ENCODE data around the gene GPR155. TPM values are rescaled to one million over a fixed set of nuclear protein-coding genes. Genes with fewer than 3 reads are reported as not detected.

The GPR155 gene
- total and polyA plus RNA-seq, 2 of the 4 experiments (the other 2 are of a cell fraction): 2.3 to 3.4 TPM

DNA sequence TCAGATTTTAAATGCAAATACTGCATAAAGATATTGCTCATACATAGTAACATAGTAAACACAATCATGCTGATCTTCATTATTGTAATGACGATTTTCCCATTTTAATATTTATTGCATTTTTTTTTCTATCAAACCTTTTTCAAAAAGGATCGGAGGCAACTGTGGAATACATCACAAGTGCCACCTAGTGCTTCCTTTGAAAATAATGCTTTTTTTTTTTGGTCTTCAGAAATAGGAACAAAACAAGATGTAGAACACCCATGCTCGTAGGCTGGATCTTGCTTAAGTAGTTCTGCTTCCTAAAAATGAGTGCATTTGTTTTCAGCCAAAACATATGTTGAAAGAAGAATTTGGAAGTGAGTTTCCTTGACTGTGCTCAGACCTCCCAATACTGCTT is 35.7 kb upstream of the GPR155 start:
- no peaks in the 10 kb centered on the region for H4K20me1 ChIP-seq (ENCODE audit: insufficient read depth, low read length)
- 20% methylated on average over 1 of the region's 3 CpGs; no CpG with 5 or more reads in 1 of the 2 experiments for WGBS, 2 experiments (ENCODE audit: extremely low coverage in 2 of 2, insufficient read length in 1 of 2)

More for the DNA sequence above, 35.7 kb upstream of the GPR155 start:
- POLR2A ChIA-PET (ENCODE audit: unreplicated experiment): no interaction called here
- H3K9me1 ChIP-seq (ENCODE audit: insufficient read depth, low read length): no peaks in the 10 kb centered on the region
- peaks cover 21% of the 10 kb centered on the region for H3K27me3 ChIP-seq (ENCODE audit: control insufficient read depth, insufficient read depth, low read length)
- no peak overlapping the region for H4K91ac ChIP-seq (ENCODE audit: insufficient read depth, low read depth, low read length)
- H2AK5ac ChIP-seq (ENCODE audit: low read depth, low read length): no peak overlapping the region
- no peaks in the 10 kb centered on the region for H3K36me3 ChIP-seq (ENCODE audit: control insufficient read depth, insufficient read depth, low read length)
- CTCF ChIA-PET: interaction anchor here (0.7 to 1.2 kb wide), 3 partner anchors 25 to 129 kb away, joined by 3 to 5 read pairs (median 3); no protein-coding TSS in a partner anchor
- no peaks in the 10 kb centered on the region for H3K4me1 ChIP-seq (ENCODE audit: control insufficient read depth, insufficient read depth, low read length)
- H3K23ac ChIP-seq (ENCODE audit: low read depth, low read length): no peak overlapping the region
- no peak overlapping the region for H3K27ac ChIP-seq (ENCODE audit: insufficient read depth, low read length)
- H2BK20ac ChIP-seq (ENCODE audit: low read depth, low read length): no peak overlapping the region
- no peak overlapping the region for H4K8ac ChIP-seq (ENCODE audit: low read depth in 2 of 2, low read length in 2 of 2)
- DNase-seq (peak; percentile 11), ATAC-seq (ENCODE audit: low read depth) (no peak)
- TF ChIP-seq CHD1 (IDR thresholded peaks at IDR 0.05; ENCODE audit: low read depth, low read length) (no peak), SMC3 (IDR thresholded peaks at IDR 0.05; ENCODE audit: low read depth, low read length) (peak; percentile 30; the same call in 1 of the 2 replicates), RAD21 (IDR thresholded peaks at IDR 0.05; ENCODE audit: low read length) (peak; percentile 51), FOS (IDR thresholded peaks at IDR 0.05; ENCODE audit: low read depth, low read length) (no peak), CTCF (conservative IDR thresholded peaks at IDR 0.05; ENCODE audit: low read depth, low read length) (peak; percentile 47), MAZ (IDR thresholded peaks at IDR 0.05; ENCODE audit: borderline replicate concordance, low read depth, low read length) (no peak)
- no peak overlapping the region for H4K5ac ChIP-seq (ENCODE audit: low read depth, low read length)
- H3K4me3 ChIP-seq (ENCODE audit: insufficient read depth, low read depth, low read length): no peak overlapping the region
- no peak overlapping the region for H2BK120ac ChIP-seq (ENCODE audit: low read depth, low read length)
- dilution Hi-C loops (cut with HindIII; ENCODE audit: low sequenced_read_pairs, unreplicated experiment): no loop called here
- H3K14ac ChIP-seq (replicated peaks; ENCODE audit: low read depth, low read length): no peak overlapping the region
- H3K18ac ChIP-seq (ENCODE audit: low read depth, low read length): no peak overlapping the region
- intact Hi-C loops (cut with micrococcal nuclease): loop anchor here (1.0 to 10.0 kb wide), 2 partner anchors 60 to 1118 kb away; no protein-coding TSS in a partner anchor
- H3K4ac ChIP-seq (ENCODE audit: low read depth, low read length): no peak overlapping the region
- no peak overlapping the region for H2BK5ac ChIP-seq (ENCODE audit: low read depth, low read length, poor library complexity, severe bottlenecking)
- H2BK15ac ChIP-seq (ENCODE audit: low read depth, low read length): no peak overlapping the region
- no peaks in the 10 kb centered on the region for H3K79me1 ChIP-seq (ENCODE audit: low read depth in 1 of 2, low read length in 2 of 2)
- H3K4me2 ChIP-seq (ENCODE audit: low read depth, low read length): no peak overlapping the region
- no peak overlapping the region for H2AFZ ChIP-seq (replicated peaks; ENCODE audit: low read length, poor library complexity)
- H2AK9ac ChIP-seq (replicated peaks; ENCODE audit: low read depth, low read length, poor library complexity): no peak overlapping the region
- no peak overlapping the region for H3K56ac ChIP-seq (ENCODE audit: extremely low read depth, insufficient read depth, low read length)
- H3K9me3 ChIP-seq (ENCODE audit: control insufficient read depth, insufficient read depth, low read length): 0 out of 2 replicates have a peak, but pooled peaks cover 2% of the 10 kb centered on the region
- BruUV-seq (replicated peaks): no TSS peak
- no peak overlapping the region for H3K9ac ChIP-seq (ENCODE audit: low read depth, low read length)
- in situ Hi-C loops (cut with MboI; ENCODE audit: low sequenced_read_pairs): no loop called here

Measured in IMR-90 (cell line).